Mesenchymal stem cell (in vitro differentiated cells and primary cell): ENCODE measurements around the gene RASAL3.

Source experiments
- DNase-seq: peaks from one replicate; pipeline ENCODE4 v3.0.0-alpha.2; 2013
- H2AFZ ChIP-seq: one replicate; pipeline ENCODE4 v1.6.1; 2013; ENCODE audit warnings: low read depth, mild to moderate bottlenecking, control low read depth, inconsistent platforms, low read length, moderate library complexity
- H2AK5ac ChIP-seq: 2 replicates; pipeline ENCODE4 v1.6.1; 2013; ENCODE audit warnings: low read length, moderate library complexity, mild to moderate bottlenecking, inconsistent platforms; ENCODE audit not compliant: severe bottlenecking
- H2BK120ac ChIP-seq: one replicate; pipeline ENCODE4 v1.6.1; 2013; ENCODE audit warnings: low read depth, mild to moderate bottlenecking, inconsistent platforms, low read length, moderate library complexity
- H2BK12ac ChIP-seq, 2 experiments: one replicate each; pipeline ENCODE4 v1.6.1; 2013; ENCODE audit warnings: inconsistent platforms in 2 of 2, low read length in 2 of 2, mild to moderate bottlenecking in 2 of 2, moderate library complexity in 2 of 2, control low read depth in 1 of 2
- H2BK15ac ChIP-seq: one replicate; pipeline ENCODE4 v1.6.1; 2013; ENCODE audit warnings: mild to moderate bottlenecking, low read depth, inconsistent platforms; ENCODE audit not compliant: poor library complexity, severe bottlenecking
- H2BK5ac ChIP-seq: 2 replicates; pipeline ENCODE4 v1.6.1; 2013; ENCODE audit warnings: low read depth, mild to moderate bottlenecking, low read length, control low read depth, inconsistent platforms; ENCODE audit not compliant: poor library complexity, severe bottlenecking
- H3K14ac ChIP-seq, 2 experiments: one replicate each; pipeline ENCODE4 v1.6.1; 2013; ENCODE audit warnings: inconsistent platforms in 2 of 2, low read length in 2 of 2, control low read depth in 1 of 2, mild to moderate bottlenecking in 1 of 2, moderate library complexity in 1 of 2
- H3K18ac ChIP-seq, 2 experiments: one replicate each; pipeline ENCODE4 v1.6.1; 2013; ENCODE audit warnings: inconsistent platforms in 2 of 2, low read length in 2 of 2, control low read depth in 1 of 2, low read depth in 1 of 2, mild to moderate bottlenecking in 1 of 2
- H3K23ac ChIP-seq, 2 experiments: one replicate each; pipeline ENCODE4 v1.6.1; 2013; ENCODE audit warnings: inconsistent platforms in 2 of 2, low read length in 2 of 2, mild to moderate bottlenecking in 2 of 2, moderate library complexity in 2 of 2, control low read depth in 1 of 2
- H3K27ac ChIP-seq: 2 replicates; pipeline ENCODE4 v1.5.1; 2013; ENCODE audit warnings: mild to moderate bottlenecking, moderate library complexity, low read length, control low read depth, inconsistent platforms; ENCODE audit not compliant: poor library complexity, severe bottlenecking
- H3K27me3 ChIP-seq, 2 experiments: 2 replicates each; pipeline versions ENCODE4 v1.6.1 to v1.7.0; 2013; ENCODE audit warnings: low read length in 2 of 2, mild to moderate bottlenecking in 2 of 2, moderate library complexity in 2 of 2, control low read depth in 1 of 2, inconsistent platforms in 1 of 2; ENCODE audit not compliant: control insufficient read depth in 1 of 2, insufficient read depth in 1 of 2
- H3K36me3 ChIP-seq, 2 experiments: 2 replicates each; pipeline versions ENCODE4 v1.6.1 to v1.7.0; 2013; ENCODE audit warnings: low read length in 2 of 2, control low read depth in 1 of 2, inconsistent platforms in 1 of 2, low read depth in 1 of 2, mild to moderate bottlenecking in 1 of 2; ENCODE audit not compliant: insufficient read depth in 2 of 2, control insufficient read depth in 1 of 2
- H3K4ac ChIP-seq, 2 experiments: one replicate each; pipeline ENCODE4 v1.6.1; 2013; ENCODE audit warnings: inconsistent platforms in 2 of 2, low read length in 2 of 2, mild to moderate bottlenecking in 2 of 2, moderate library complexity in 2 of 2, control low read depth in 1 of 2, low read depth in 1 of 2
- H3K4me1 ChIP-seq: 2 replicates; pipeline ENCODE4 v1.6.1; 2013; ENCODE audit warnings: low read depth, low read length, control low read depth; ENCODE audit not compliant: control insufficient read depth, insufficient read depth
- H3K4me2 ChIP-seq: 2 replicates; pipeline ENCODE4 v1.6.1; 2013; ENCODE audit warnings: low read length, mild to moderate bottlenecking, inconsistent platforms; ENCODE audit not compliant: poor library complexity, severe bottlenecking
- H3K4me3 ChIP-seq, 2 experiments: 2 replicates each; pipeline versions ENCODE4 v1.5.1 to v1.7.0; 2013; ENCODE audit warnings: low read length in 2 of 2, mild to moderate bottlenecking in 2 of 2, control low read depth in 1 of 2, low read depth in 1 of 2; ENCODE audit not compliant: insufficient read depth in 1 of 2
- H3K79me1 ChIP-seq: replicated peaks from 2 replicates; pipeline ENCODE4 v1.6.1; 2013; ENCODE audit warnings: mild to moderate bottlenecking, control low read depth, low read length, inconsistent platforms; ENCODE audit not compliant: poor library complexity, severe bottlenecking
- H3K9ac ChIP-seq: 2 replicates; pipeline ENCODE4 v1.7.0; 2013; ENCODE audit warnings: mild to moderate bottlenecking, low read length, moderate library complexity
- H3K9me3 ChIP-seq: 2 replicates; pipeline ENCODE4 v1.7.0; 2013; ENCODE audit warnings: mild to moderate bottlenecking, low read length; ENCODE audit not compliant: control insufficient read depth
- H4K8ac ChIP-seq: one replicate; pipeline ENCODE4 v1.6.1; 2013; ENCODE audit warnings: inconsistent platforms, mild to moderate bottlenecking, low read length, moderate library complexity
- H4K91ac ChIP-seq: one replicate; pipeline ENCODE4 v1.6.1; 2013; ENCODE audit warnings: mild to moderate bottlenecking, low read length, inconsistent platforms
- WGBS: methylation state at CpG from one replicate; pipeline ENCODE4 v1.1.7; 2013; ENCODE audit warnings: mixed read lengths; 5-methylcytosine and 5-hydroxymethylcytosine counted together

RASAL3 gene

DNA sequence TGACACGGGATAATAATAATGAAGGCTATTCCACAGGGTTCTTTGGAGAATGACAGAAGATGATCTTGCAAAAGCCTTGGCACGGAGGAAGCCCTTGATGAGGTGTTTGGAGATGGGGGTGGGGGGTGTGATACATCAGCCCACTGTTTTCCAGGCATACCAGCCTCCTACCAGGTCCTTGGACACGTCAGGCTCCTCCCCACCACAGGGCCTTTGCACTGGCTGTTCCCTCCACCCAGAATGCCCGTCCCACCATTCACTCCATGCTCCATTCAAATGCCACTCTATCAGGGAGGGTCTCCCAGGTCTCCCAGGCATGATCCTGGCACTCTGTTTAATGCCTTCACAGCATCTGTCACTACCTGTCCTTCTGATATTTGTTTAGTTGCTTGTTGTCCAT lies 17.3 kb downstream of the RASAL3 start:
- H4K8ac ChIP-seq: no peak overlapping the region
- H3K27ac ChIP-seq: no peak overlapping the region
- peaks cover 2% of the 10 kb centered on the region for H3K79me1 ChIP-seq
- no peak overlapping the region for H3K14ac ChIP-seq
- H3K27me3 ChIP-seq: no peaks in the 10 kb centered on the region
- no peaks in the 10 kb centered on the region for H3K9me3 ChIP-seq
- no peak overlapping the region for H2AFZ ChIP-seq
- no peak overlapping the region for H2BK120ac ChIP-seq
- H2BK5ac ChIP-seq: no peak overlapping the region
- no peak overlapping the region for H3K23ac ChIP-seq
- H3K4me1 ChIP-seq: peaks cover 10% of the 10 kb centered on the region
- no peak overlapping the region for H2AK5ac ChIP-seq
- no peak for DNase-seq
- H3K4me3 ChIP-seq: no peak overlapping the region
- H4K91ac ChIP-seq: no peak overlapping the region
- peaks cover 4 to 42% of the 10 kb centered on the region in 2 experiments for H3K36me3 ChIP-seq
- no peak overlapping the region for H3K9ac ChIP-seq
- H2BK12ac ChIP-seq: no peak overlapping the region
- no peak overlapping the region for H3K18ac ChIP-seq
- no peak overlapping the region for H2BK15ac ChIP-seq
- no peak overlapping the region for H3K4ac ChIP-seq
- no peak overlapping the region for H3K4me2 ChIP-seq
- 84% methylated on average over 3 of the region's 4 CpGs for WGBS

DNA sequence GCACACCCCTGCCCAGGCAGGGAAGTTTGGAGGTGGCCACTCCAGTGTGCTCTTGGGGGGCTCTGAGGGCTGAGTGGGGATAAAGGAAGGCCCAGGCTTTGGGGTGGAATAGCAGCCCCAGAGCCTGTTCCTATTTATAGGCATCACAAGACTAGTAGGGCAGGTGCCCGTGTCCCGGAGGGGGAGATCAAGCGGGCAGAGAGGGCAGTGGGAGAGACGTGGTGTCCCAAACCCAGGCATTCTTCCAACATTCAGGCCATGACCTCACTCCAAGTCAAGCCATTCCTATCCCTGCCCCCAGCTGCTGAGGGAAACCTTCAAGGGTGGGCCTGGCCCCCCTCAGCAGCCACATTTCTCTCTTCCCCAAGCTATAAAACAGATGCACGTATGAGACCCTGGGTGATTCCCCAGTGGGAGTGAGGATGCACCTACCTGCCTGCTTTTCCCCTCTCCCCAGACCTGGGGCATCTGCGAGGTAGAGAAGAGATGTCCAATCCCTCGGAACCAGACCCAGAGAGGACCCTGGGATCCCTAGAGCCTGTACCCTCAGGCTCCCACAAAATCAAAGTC lies 18.5 kb downstream of the RASAL3 start:
- H3K9me3 ChIP-seq: no peaks in the 10 kb centered on the region
- H3K9ac ChIP-seq: no peak overlapping the region
- H3K4me3 ChIP-seq: no peak overlapping the region

GRCh38 chr19:15445227-15445605 lies 19.1 kb downstream of the RASAL3 start:
- Histone ChIP-seq H2AK5ac (no peak overlapping the region), H3K14ac (no peak overlapping the region), H2BK120ac (no peak overlapping the region), H3K9ac (no peak overlapping the region), H3K27ac (no peak overlapping the region), H3K4me3 (no peak overlapping the region), H3K79me1 (peaks cover 2% of the 10 kb centered on the region), H2BK12ac (no peak overlapping the region), H3K18ac (no peak overlapping the region), H4K91ac (no peak overlapping the region), H4K8ac (no peak overlapping the region), H3K4ac (no peak overlapping the region), H3K23ac (no peak overlapping the region), H3K4me2 (no peak overlapping the region), H3K27me3 (no peaks in the 10 kb centered on the region), H3K36me3 (peaks cover 4 to 45% of the 10 kb centered on the region in 2 experiments), H2BK5ac (no peak overlapping the region), H3K9me3 (no peaks in the 10 kb centered on the region), H2AFZ (no peak overlapping the region), H3K4me1 (peaks cover 9% of the 10 kb centered on the region), H2BK15ac (no peak overlapping the region)
- no peak for DNase-seq
- WGBS: 90% methylated on average over 8 of the region's 9 CpGs

More for the DNA sequence above, 18.5 kb downstream of the RASAL3 start:
- Histone ChIP-seq H4K91ac (no peak overlapping the region), H3K27me3 (no peaks in the 10 kb centered on the region), H3K18ac (no peak overlapping the region), H3K27ac (no peak overlapping the region), H3K4me2 (no peak overlapping the region), H2BK5ac (no peak overlapping the region), H2AK5ac (no peak overlapping the region), H2BK12ac (no peak overlapping the region), H3K36me3 (peaks cover 4 to 42% of the 10 kb centered on the region in 2 experiments), H3K79me1 (peaks cover 2% of the 10 kb centered on the region), H3K14ac (no peak overlapping the region), H3K4ac (no peak overlapping the region), H4K8ac (no peak overlapping the region), H3K4me1 (peaks cover 10% of the 10 kb centered on the region), H3K23ac (no peak overlapping the region), H2BK15ac (no peak overlapping the region), H2BK120ac (no peak overlapping the region), H2AFZ (no peak overlapping the region)
- DNase-seq: no peak
- WGBS: 75% methylated on average over 7 of the region's 7 CpGs

DNA sequence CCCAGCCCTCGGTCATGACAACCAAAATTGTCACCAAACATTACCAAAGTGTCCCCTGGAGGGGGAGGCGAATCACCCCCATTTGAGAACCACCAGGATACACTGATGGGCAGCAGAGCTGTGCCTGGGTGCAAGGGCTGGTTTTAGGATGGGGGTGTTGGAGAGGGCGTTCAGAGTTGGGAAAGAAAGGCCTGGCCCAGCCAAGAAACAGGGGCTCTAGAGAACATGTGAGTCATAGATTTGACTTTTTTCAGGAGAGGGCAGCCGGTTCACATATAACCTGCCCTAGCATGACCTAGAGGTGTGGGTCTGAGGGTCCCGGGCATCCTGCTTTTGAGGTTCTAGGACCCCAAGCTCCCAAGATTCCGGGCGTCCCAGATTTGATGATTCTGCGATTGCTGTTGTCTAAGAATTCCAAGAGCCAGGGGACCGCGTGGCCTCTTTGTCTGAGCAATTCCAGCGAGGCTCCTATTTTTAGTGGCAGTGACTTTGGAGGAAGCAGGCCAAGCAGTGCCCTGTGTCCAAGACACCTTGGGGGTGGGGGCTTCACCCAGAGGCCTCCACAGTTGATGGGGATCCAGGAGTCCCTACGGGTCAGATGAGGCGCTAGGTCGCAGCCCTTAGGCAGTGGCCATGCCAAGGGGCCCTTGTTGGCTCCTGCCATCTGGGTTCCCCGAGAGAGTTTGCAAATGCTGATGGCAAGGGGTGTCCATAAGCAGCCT lies 19.7 kb downstream of the RASAL3 start:
- Histone ChIP-seq H3K4me3 (no peak overlapping the region), H3K27ac (no peak overlapping the region), H3K4ac (no peak overlapping the region), H4K91ac (no peak overlapping the region), H3K14ac (no peak overlapping the region), H4K8ac (no peak overlapping the region), H2AK5ac (no peak overlapping the region), H3K9me3 (no peaks in the 10 kb centered on the region), H3K9ac (no peak overlapping the region), H3K4me1 (peaks cover 6% of the 10 kb centered on the region), H3K79me1 (peaks cover 2% of the 10 kb centered on the region), H2BK12ac (no peak overlapping the region), H3K36me3 (peaks cover 4 to 51% of the 10 kb centered on the region in 2 experiments), H3K27me3 (no peaks in the 10 kb centered on the region), H2BK5ac (no peak overlapping the region), H2BK15ac (no peak overlapping the region), H2AFZ (no peak overlapping the region), H2BK120ac (no peak overlapping the region), H3K4me2 (no peak overlapping the region), H3K18ac (no peak overlapping the region), H3K23ac (no peak overlapping the region)
- DNase-seq: no peak
- WGBS: 92% methylated on average over 14 of the region's 15 CpGs
